Measurements from ENCODE around the gene CDRT15L2. TPM values are rescaled to one million over a fixed set of nuclear protein-coding genes. Genes with fewer than 3 reads are reported as not detected.

CDRT15L2 gene
- total and polyA plus RNA-seq, 4 donors, result not detected

Small RNAs within 50 kb of the gene (small RNA-seq; reads per million reads assigned to genes)
- gene AC015818.1 (ENCODE audit: low replicate concordance) (not detected), gene AC087499.1 (ENCODE audit: low replicate concordance) (not detected), gene AC087499.3 (ENCODE audit: low replicate concordance) (not detected)

Other genes starting within 250 kb of the CDRT15L2 start
- gene LGALS9B, start 112.2 kb upstream of the CDRT15L2 start, total RNA-seq, result under 1 TPM in 1 of 2 donors, not detected in 1; 0.83 TPM
- gene LGALS9B, start 112.2 kb upstream of the CDRT15L2 start, polyA plus RNA-seq, result 1 to 10 TPM in 1 of 2 donors, under 1 TPM in 1; 0.39 to 1.1 TPM

All from lung (tissue), 5 donors.